ENCODE data around the gene TMEM178B. TPM values are rescaled to one million over a fixed set of nuclear protein-coding genes. Genes with fewer than 3 reads are reported as not detected.

TMEM178B gene
- total and polyA plus RNA-seq, 2 donors (not counting 1 experiment from before 2014, with no cell fraction given) = 0.28 to 0.96 TPM

GRCh38 chr7:141361960-141362359, 288.1 kb downstream of the TMEM178B start:
- H3K27me3 ChIP-seq (replicated peaks in 1 of 4; ENCODE audit: control extremely low read depth in 1 of 4, control insufficient read depth in 3 of 4, insufficient read depth in 4 of 4, low read length in 3 of 4) = no peaks in the 10 kb centered on the region
- H3K27ac ChIP-seq (ENCODE audit: low read length in 2 of 2) = no peak overlapping the region
- no peak overlapping the region for H3K4me2 ChIP-seq (replicated peaks; ENCODE audit: low read depth, low read length, poor library complexity, severe bottlenecking)
- no peaks in the 10 kb centered on the region for H4K20me1 ChIP-seq (ENCODE audit: control insufficient read depth, insufficient read depth, low read length, poor library complexity, severe bottlenecking)
- H3K9me3 ChIP-seq (ENCODE audit: control extremely low read depth in 1 of 3, control insufficient read depth in 2 of 3, insufficient read depth in 1 of 3, low read length in 2 of 3) = peaks cover 0 to 7% (median 0%) of the 10 kb centered on the region in 3 donors
- H3K4me3 ChIP-seq (ENCODE audit: control extremely low read depth in 1 of 5, extremely low read depth in 1 of 5, insufficient read depth in 1 of 5, low read depth in 2 of 5, low read length in 4 of 5) = no peak overlapping the region
- no peak for ATAC-seq (ENCODE audit: low read depth)
- no peak for DNase-seq
- ChIA-PET POLR2A (no interaction called here), CTCF (no interaction called here)
- no peaks in the 10 kb centered on the region for H3K4me1 ChIP-seq (ENCODE audit: control insufficient read depth in 2 of 2, insufficient read depth in 2 of 2, low read length in 2 of 2)
- H3K4me3 Mint-ChIP-seq = no peak overlapping the region
- H3K9me3 Mint-ChIP-seq (ENCODE audit: insufficient read depth) = no peaks in the 10 kb centered on the region
- intact Hi-C loops (cut with micrococcal nuclease) = no loop called here
- no peak for TF ChIP-seq CTCF (IDR thresholded peaks at IDR 0.05)
- no peak for TF ChIP-seq EZH2 (IDR thresholded peaks at IDR 0.05; ENCODE audit: borderline replicate concordance, insufficient read depth, low read depth, low read length, poor library complexity, severe bottlenecking)
- no peaks in the 10 kb centered on the region for H3K4me1 Mint-ChIP-seq
- 90% methylated on average over 4 of the region's 4 CpGs for whole genome bisulfite sequencing (ENCODE audit: insufficient coverage)
- no peaks in the 10 kb centered on the region for H3K36me3 ChIP-seq (replicated peaks in 1 of 2; ENCODE audit: control extremely low read depth in 1 of 2, control insufficient read depth in 1 of 2, extremely low read depth in 1 of 2, insufficient read depth in 2 of 2, low read length in 1 of 2)
- H3K79me2 ChIP-seq (ENCODE audit: control insufficient read depth, insufficient read depth, low read length) = no peaks in the 10 kb centered on the region
- peaks cover 12% of the 10 kb centered on the region for H3K27me3 Mint-ChIP-seq
- no peak overlapping the region for H3K27ac Mint-ChIP-seq
- H3K9ac ChIP-seq (ENCODE audit: low read length) = no peak overlapping the region
- no peak overlapping the region for H2AFZ ChIP-seq (ENCODE audit: insufficient read depth, low read depth, low read length, poor library complexity, severe bottlenecking)

- H3K4me1 Mint-ChIP-seq = no peaks in the 10 kb centered on the region
- no peaks in the 10 kb centered on the region for H3K9me3 Mint-ChIP-seq (ENCODE audit: insufficient read depth)
- H2AFZ ChIP-seq (ENCODE audit: insufficient read depth, low read depth, low read length, poor library complexity, severe bottlenecking) = no peak overlapping the region
- H3K9ac ChIP-seq (ENCODE audit: low read length) = no peak overlapping the region
- no peak overlapping the region for H3K4me2 ChIP-seq (replicated peaks; ENCODE audit: low read depth, low read length, poor library complexity, severe bottlenecking)
- H3K4me3 ChIP-seq (ENCODE audit: control extremely low read depth in 1 of 5, extremely low read depth in 1 of 5, insufficient read depth in 1 of 5, low read depth in 2 of 5, low read length in 4 of 5) = no peak overlapping the region
- 93% methylated on average over 10 of the region's 13 CpGs for WGBS (ENCODE audit: insufficient coverage)
- H3K4me3 Mint-ChIP-seq = no peak overlapping the region
- H3K9me3 ChIP-seq (ENCODE audit: control extremely low read depth in 1 of 3, control insufficient read depth in 2 of 3, insufficient read depth in 1 of 3, low read length in 2 of 3) = peaks cover 0 to 7% (median 0%) of the 10 kb centered on the region in 3 donors
- H3K79me2 ChIP-seq (ENCODE audit: control insufficient read depth, insufficient read depth, low read length) = no peaks in the 10 kb centered on the region
- TF ChIP-seq CTCF (IDR thresholded peaks at IDR 0.05) = no peak
- no peak for TF ChIP-seq EZH2 (IDR thresholded peaks at IDR 0.05; ENCODE audit: borderline replicate concordance, insufficient read depth, low read depth, low read length, poor library complexity, severe bottlenecking)
- no peaks in the 10 kb centered on the region for H3K36me3 ChIP-seq (replicated peaks in 1 of 2; ENCODE audit: control extremely low read depth in 1 of 2, control insufficient read depth in 1 of 2, extremely low read depth in 1 of 2, insufficient read depth in 2 of 2, low read length in 1 of 2)
- no peaks in the 10 kb centered on the region for H3K27me3 ChIP-seq (replicated peaks in 1 of 4; ENCODE audit: control extremely low read depth in 1 of 4, control insufficient read depth in 3 of 4, insufficient read depth in 4 of 4, low read length in 3 of 4)
- DNase-seq (no peak), ATAC-seq (ENCODE audit: low read depth) (no peak)
- ChIA-PET POLR2A (no interaction called here), CTCF (no interaction called here)
- H3K4me1 ChIP-seq (ENCODE audit: control insufficient read depth in 2 of 2, insufficient read depth in 2 of 2, low read length in 2 of 2) = no peaks in the 10 kb centered on the region
- no peak overlapping the region for H3K27ac ChIP-seq (ENCODE audit: low read length in 2 of 2)
- H4K20me1 ChIP-seq (ENCODE audit: control insufficient read depth, insufficient read depth, low read length, poor library complexity, severe bottlenecking) = no peaks in the 10 kb centered on the region
- H3K27me3 Mint-ChIP-seq = peaks cover 12% of the 10 kb centered on the region
- no peak overlapping the region for H3K27ac Mint-ChIP-seq
- intact Hi-C loops (cut with micrococcal nuclease) = no loop called here
Observed at GRCh38 chr7:141362580-141363435, 288.9 kb downstream of the TMEM178B start.

Measured in B cell (primary cell).